KMS-11 (cell line): ENCODE results near the gene IL21R.
"Not testable (repeated sequence)": the region's sequence is repeated elsewhere in the genome, so short reads cannot be mapped to it uniquely, and the experiment has no call there.

Experiments
- H2AFZ ChIP-seq: fragments of 200-600 bp; sonication (generic); 2 replicates; pipeline ENCODE4 v1.6.1; 2016; ENCODE audit warnings: antibody characterized with exemption, mixed run types, low read depth
- H3K27ac ChIP-seq: fragments of 200-600 bp; sonication (generic); 2 replicates; pipeline ENCODE4 v1.6.1; 2016; ENCODE audit warnings: mild to moderate bottlenecking, mixed run types
- H3K27me3 ChIP-seq: fragments of 200-600 bp; sonication (generic); 2 replicates; pipeline ENCODE4 v1.6.1; 2017; ENCODE audit warnings: mild to moderate bottlenecking, low read depth, mixed run types, moderate library complexity; ENCODE audit not compliant: insufficient read depth
- H3K36me3 ChIP-seq: fragments of 200-600 bp; sonication (generic); 2 replicates; pipeline ENCODE4 v1.6.1; 2017; ENCODE audit warnings: mild to moderate bottlenecking, mixed run types; ENCODE audit not compliant: insufficient read depth
- H3K4me1 ChIP-seq: fragments of 200-600 bp; sonication (generic); 2 replicates; pipeline ENCODE4 v1.6.1; 2016; ENCODE audit warnings: mild to moderate bottlenecking, low read depth, mixed run types; ENCODE audit not compliant: poor library complexity, severe bottlenecking
- H3K4me2 ChIP-seq: fragments of 200-600 bp; sonication (generic); 2 replicates; pipeline ENCODE4 v1.7.0; 2016; ENCODE audit warnings: mild to moderate bottlenecking, mixed run types
- H3K4me3 ChIP-seq: fragments of 200-600 bp; sonication (generic); IDR thresholded peaks from 2 replicates; pipeline ENCODE4 v1.6.1; 2017; ENCODE audit warnings: low read depth, low read length, mixed read lengths; ENCODE audit not compliant: insufficient read depth
- H3K79me2 ChIP-seq: fragments of 200-600 bp; sonication (generic); 2 replicates; pipeline ENCODE4 v1.6.1; 2016; ENCODE audit warnings: low read depth, mixed run types; ENCODE audit not compliant: insufficient read depth
- H3K9ac ChIP-seq: fragments of 200-600 bp; sonication (generic); 2 replicates; pipeline ENCODE4 v1.6.1; 2016; ENCODE audit warnings: mild to moderate bottlenecking, mixed run types
- H4K20me1 ChIP-seq: fragments of 200-600 bp; sonication (generic); 2 replicates; pipeline ENCODE4 v1.6.1; 2016; ENCODE audit warnings: mild to moderate bottlenecking, mixed run types; ENCODE audit not compliant: insufficient read depth
- TF ChIP-seq, protein P1 (sequence below): fragments of 200-600 bp; sonication (generic); conservative IDR thresholded peaks from 2 replicates; pipeline ENCODE4 v1.6.1; 2017; ENCODE audit warnings: low read depth, mild to moderate bottlenecking, antibody characterized with exemption, low read length, moderate library complexity, mixed read lengths

IL21R gene

DNA sequence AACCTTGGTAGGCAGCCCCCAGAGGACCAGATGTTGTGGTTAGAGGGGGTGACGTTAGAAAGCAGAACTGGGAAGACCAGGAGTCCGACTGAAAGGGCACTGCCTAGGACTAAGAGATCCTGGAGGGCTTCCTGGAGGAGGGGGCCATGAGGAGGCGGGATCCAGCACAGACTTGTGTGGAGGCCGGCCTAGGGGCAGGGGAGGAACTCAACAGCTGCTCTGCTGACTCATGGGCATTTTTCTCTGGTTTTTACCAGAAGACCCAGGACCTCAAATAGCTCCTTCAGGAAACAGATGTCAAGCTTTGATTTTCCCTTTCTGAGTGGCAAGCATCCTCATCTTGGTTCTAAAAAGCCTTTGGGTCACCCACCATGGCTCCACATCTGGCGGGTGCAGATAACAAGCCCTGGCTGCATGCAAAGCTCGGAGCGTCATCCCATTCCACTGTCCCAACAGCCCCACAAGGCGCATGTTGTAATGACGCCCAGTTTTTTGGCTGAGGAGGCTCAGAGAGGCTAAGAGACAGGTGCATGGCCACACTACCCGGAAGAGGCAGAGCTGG is 29.0 kb downstream of the IL21R start:
- TF ChIP-seq, protein P1, sequence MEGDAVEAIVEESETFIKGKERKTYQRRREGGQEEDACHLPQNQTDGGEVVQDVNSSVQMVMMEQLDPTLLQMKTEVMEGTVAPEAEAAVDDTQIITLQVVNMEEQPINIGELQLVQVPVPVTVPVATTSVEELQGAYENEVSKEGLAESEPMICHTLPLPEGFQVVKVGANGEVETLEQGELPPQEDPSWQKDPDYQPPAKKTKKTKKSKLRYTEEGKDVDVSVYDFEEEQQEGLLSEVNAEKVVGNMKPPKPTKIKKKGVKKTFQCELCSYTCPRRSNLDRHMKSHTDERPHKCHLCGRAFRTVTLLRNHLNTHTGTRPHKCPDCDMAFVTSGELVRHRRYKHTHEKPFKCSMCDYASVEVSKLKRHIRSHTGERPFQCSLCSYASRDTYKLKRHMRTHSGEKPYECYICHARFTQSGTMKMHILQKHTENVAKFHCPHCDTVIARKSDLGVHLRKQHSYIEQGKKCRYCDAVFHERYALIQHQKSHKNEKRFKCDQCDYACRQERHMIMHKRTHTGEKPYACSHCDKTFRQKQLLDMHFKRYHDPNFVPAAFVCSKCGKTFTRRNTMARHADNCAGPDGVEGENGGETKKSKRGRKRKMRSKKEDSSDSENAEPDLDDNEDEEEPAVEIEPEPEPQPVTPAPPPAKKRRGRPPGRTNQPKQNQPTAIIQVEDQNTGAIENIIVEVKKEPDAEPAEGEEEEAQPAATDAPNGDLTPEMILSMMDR = no peak
- H3K9ac ChIP-seq = no peak overlapping the region
- H3K27me3 ChIP-seq = no peaks in the 10 kb centered on the region
- H4K20me1 ChIP-seq = no peaks in the 10 kb centered on the region
- H3K4me1 ChIP-seq = peaks cover 22% of the 10 kb centered on the region
- no peaks in the 10 kb centered on the region for H3K79me2 ChIP-seq
- no peak overlapping the region for H3K4me3 ChIP-seq
- H3K27ac ChIP-seq = no peak overlapping the region
- H3K4me2 ChIP-seq = no peak overlapping the region
- no peaks in the 10 kb centered on the region for H3K36me3 ChIP-seq
- H2AFZ ChIP-seq = no peak overlapping the region

- Histone ChIP-seq H3K79me2 (no peaks in the 10 kb centered on the region), H3K4me2 (no peak overlapping the region), H3K27me3 (no peaks in the 10 kb centered on the region), H3K36me3 (no peaks in the 10 kb centered on the region), H3K4me1 (peaks cover 13% of the 10 kb centered on the region), H3K27ac (no peak overlapping the region), H3K9ac (no peak overlapping the region), H4K20me1 (no peaks in the 10 kb centered on the region), H3K4me3 (no peak overlapping the region), H2AFZ (no peak overlapping the region)
- TF ChIP-seq, protein P1 = no peak
These were observed 30.0 kb downstream of the IL21R start for GRCh38 chr16:27431773-27432532.

DNA sequence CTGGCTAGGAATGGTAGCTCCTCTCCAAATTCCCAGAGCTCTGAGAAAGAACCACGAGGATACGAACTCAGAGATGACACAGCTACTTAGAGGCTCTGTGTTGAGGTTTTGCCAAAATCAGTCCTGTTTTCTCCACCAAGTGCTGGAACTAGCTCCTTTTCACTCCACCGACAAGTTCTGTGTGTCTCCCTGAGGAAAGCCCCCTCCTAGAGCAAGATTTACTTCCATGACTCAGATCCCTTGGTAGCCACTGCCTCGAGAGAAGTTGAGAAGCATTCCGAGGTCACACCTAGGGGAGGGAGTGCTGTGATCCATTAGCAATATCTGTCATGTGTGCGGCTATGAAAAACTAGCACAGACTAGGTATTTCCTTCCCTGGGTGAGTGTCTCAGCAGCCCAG is 30.6 kb downstream of the IL21R start:
- Histone ChIP-seq H3K79me2 (no peaks in the 10 kb centered on the region), H4K20me1 (no peaks in the 10 kb centered on the region), H3K27me3 (no peaks in the 10 kb centered on the region), H3K4me2 (no peak overlapping the region), H3K4me1 (peaks cover 7% of the 10 kb centered on the region), H3K4me3 (no peak overlapping the region), H2AFZ (no peak overlapping the region), H3K9ac (no peak overlapping the region), H3K27ac (no peak overlapping the region), H3K36me3 (no peaks in the 10 kb centered on the region)
- TF ChIP-seq, protein P1 = no peak

DNA sequence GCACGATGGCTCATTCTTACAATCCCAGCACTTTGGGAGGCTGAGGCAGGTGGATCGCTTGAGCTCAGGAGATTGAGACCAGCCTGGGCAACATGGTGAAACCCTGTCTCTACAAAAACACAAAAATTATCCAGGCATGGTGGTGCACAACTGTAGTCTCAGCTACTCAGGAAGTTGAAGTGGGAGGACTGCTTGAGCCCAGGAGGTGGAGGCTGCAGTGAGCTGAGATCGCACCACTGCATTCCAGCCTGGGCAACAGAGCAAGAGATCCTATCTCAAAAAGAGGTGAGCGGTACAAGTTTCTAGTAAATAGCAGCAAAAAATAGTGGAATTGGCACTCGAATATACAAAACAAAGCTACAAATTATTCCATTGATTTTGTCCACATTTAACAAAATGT is 31.2 kb downstream of the IL21R start:
- not testable (repeated sequence) for H3K4me1 ChIP-seq, H3K4me3 ChIP-seq, H4K20me1 ChIP-seq, H3K9ac ChIP-seq, H3K79me2 ChIP-seq, H3K27me3 ChIP-seq, H2AFZ ChIP-seq, H3K27ac ChIP-seq, H3K4me2 ChIP-seq, H3K36me3 ChIP-seq

DNA sequence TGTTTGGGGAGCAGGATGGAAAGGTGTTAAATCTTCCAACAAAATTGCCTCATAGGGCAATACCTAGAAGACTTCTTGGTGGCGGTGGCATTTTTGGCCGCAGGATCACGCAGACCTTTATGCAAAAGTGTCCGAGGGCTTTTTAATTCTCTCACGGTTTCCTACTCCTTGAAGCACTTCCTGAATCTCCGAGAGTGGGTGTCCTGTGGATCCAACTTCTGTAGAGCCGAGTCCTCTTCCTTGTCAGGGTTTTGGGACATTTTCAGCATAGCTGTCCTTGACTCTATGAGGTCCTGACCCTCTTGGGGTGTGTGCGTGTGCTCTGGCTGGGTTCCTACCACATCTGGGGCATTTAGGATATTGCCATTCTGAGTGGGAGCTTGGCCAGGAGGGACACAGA is 31.7 kb downstream of the IL21R start:
- Histone ChIP-seq H3K27me3 (no peaks in the 10 kb centered on the region), H3K79me2 (no peaks in the 10 kb centered on the region), H3K9ac (no peak overlapping the region), H3K27ac (no peak overlapping the region), H3K4me1 (peaks cover 7% of the 10 kb centered on the region), H3K4me2 (no peak overlapping the region), H2AFZ (no peak overlapping the region), H3K4me3 (no peak overlapping the region), H3K36me3 (no peaks in the 10 kb centered on the region; the same call in 1 of the 2 replicates), H4K20me1 (no peaks in the 10 kb centered on the region)
- TF ChIP-seq, protein P1 = no peak
